Measurements from ENCODE around the gene PPFIA1. TPM values are rescaled to one million over a fixed set of nuclear protein-coding genes. Genes with fewer than 3 reads are reported as not detected.

The PPFIA1 gene
- total RNA-seq, result 10 to 100 TPM; 29.2 to 32.7 TPM

- H3K36me3 Mint-ChIP-seq (ENCODE audit: low read depth), result peaks cover 22% of the 10 kb centered on the region
- no peaks in the 10 kb centered on the region for H3K9me3 Mint-ChIP-seq
- peak within 1 kb of the TSS; percentile 66 for H3K27ac Mint-ChIP-seq
- POLR2A ChIA-PET, result no interaction called here
- peak; percentile 95 for DNase-seq
- H3K27me3 Mint-ChIP-seq, result peaks cover 7% of the 10 kb centered on the region
- H3K4me3 Mint-ChIP-seq, result peak within 1 kb of the TSS; percentile 85
- peaks cover 37% of the 10 kb centered on the region for H3K4me1 Mint-ChIP-seq
- CTCF ChIA-PET, result interaction anchor here (1.1 to 1.3 kb wide), 2 partner anchors 62 to 72 kb away, joined by 3 read pairs; no protein-coding TSS in a partner anchor
Measured at GRCh38 chr11:70270104-70270876, at the start of gene PPFIA1. Gene PPFIA1, plus strand, starts transcription at chr11:70270690. Its CDS starts 1,483 bp downstream, at chr11:70272173.

- ChIA-PET POLR2A (interaction anchor here (0.7 kb wide), 1 partner anchor 70 kb away, joined by 5 read pairs; no protein-coding TSS in a partner anchor), CTCF (no interaction called here)
- no peaks in the 10 kb centered on the region for H3K4me1 Mint-ChIP-seq
- H3K9me3 Mint-ChIP-seq, result no peaks in the 10 kb centered on the region
- H3K27ac Mint-ChIP-seq, result no peak overlapping the region
- H3K36me3 Mint-ChIP-seq (ENCODE audit: low read depth), result no peaks in the 10 kb centered on the region
- DNase-seq, result no peak
- H3K27me3 Mint-ChIP-seq, result peaks cover 19% of the 10 kb centered on the region
- no peak overlapping the region for H3K4me3 Mint-ChIP-seq
Measured at GRCh38 chr11:70220920-70221319, 49.6 kb upstream of the PPFIA1 start.

- Mint-ChIP-seq H3K36me3 (ENCODE audit: low read depth) (no peaks in the 10 kb centered on the region), H3K27me3 (peaks cover 17% of the 10 kb centered on the region), H3K4me1 (no peaks in the 10 kb centered on the region), H3K4me3 (no peak overlapping the region), H3K27ac (no peak overlapping the region), H3K9me3 (no peaks in the 10 kb centered on the region)
- POLR2A ChIA-PET, result interaction anchor here (0.6 kb wide), 1 partner anchor 25 kb away, joined by 8 read pairs; no protein-coding TSS in a partner anchor
- CTCF ChIA-PET, result no interaction called here
- DNase-seq, result no peak
Measured at GRCh38 chr11:70225681-70226177, 44.8 kb upstream of the PPFIA1 start.

GRCh38 chr11:70226183-70226582 is 44.3 kb upstream of the PPFIA1 start:
- H3K27ac Mint-ChIP-seq, result no peak overlapping the region

GRCh38 chr11:70226967-70227366 is 43.5 kb upstream of the PPFIA1 start:
- peaks cover 14% of the 10 kb centered on the region for H3K27me3 Mint-ChIP-seq
- ChIA-PET CTCF (no interaction called here), POLR2A (no interaction called here)
- H3K27ac Mint-ChIP-seq, result no peak overlapping the region
- no peaks in the 10 kb centered on the region for H3K4me1 Mint-ChIP-seq
- H3K9me3 Mint-ChIP-seq, result no peaks in the 10 kb centered on the region
- H3K4me3 Mint-ChIP-seq, result no peak overlapping the region
- no peaks in the 10 kb centered on the region for H3K36me3 Mint-ChIP-seq (ENCODE audit: low read depth)
- DNase-seq, result no peak

More at GRCh38 chr11:70226183-70226582, 44.3 kb upstream of the PPFIA1 start:
- no peak overlapping the region for H3K4me3 Mint-ChIP-seq
- no peaks in the 10 kb centered on the region for H3K36me3 Mint-ChIP-seq (ENCODE audit: low read depth)
- POLR2A ChIA-PET, result interaction anchor here (0.6 kb wide), 1 partner anchor 25 kb away, joined by 8 read pairs; no protein-coding TSS in a partner anchor
- peaks cover 14% of the 10 kb centered on the region for H3K27me3 Mint-ChIP-seq
- CTCF ChIA-PET, result no interaction called here
- DNase-seq, result no peak
- H3K9me3 Mint-ChIP-seq, result no peaks in the 10 kb centered on the region
- no peaks in the 10 kb centered on the region for H3K4me1 Mint-ChIP-seq

GRCh38 chr11:70229737-70230136 is 40.8 kb upstream of the PPFIA1 start:
- H3K9me3 Mint-ChIP-seq, result no peaks in the 10 kb centered on the region
- H3K27me3 Mint-ChIP-seq, result peaks cover 2% of the 10 kb centered on the region
- H3K36me3 Mint-ChIP-seq (ENCODE audit: low read depth), result no peaks in the 10 kb centered on the region
- H3K4me1 Mint-ChIP-seq, result no peaks in the 10 kb centered on the region
- CTCF ChIA-PET, result no interaction called here
- no peak for DNase-seq
- POLR2A ChIA-PET, result no interaction called here
- no peak overlapping the region for H3K27ac Mint-ChIP-seq
- H3K4me3 Mint-ChIP-seq, result no peak overlapping the region

- no peaks in the 10 kb centered on the region for H3K27me3 Mint-ChIP-seq
- no peak for DNase-seq
- no peaks in the 10 kb centered on the region for H3K9me3 Mint-ChIP-seq
- H3K36me3 Mint-ChIP-seq (ENCODE audit: low read depth), result no peaks in the 10 kb centered on the region
- H3K4me3 Mint-ChIP-seq, result no peak overlapping the region
- ChIA-PET CTCF (no interaction called here), POLR2A (no interaction called here)
- H3K4me1 Mint-ChIP-seq, result no peaks in the 10 kb centered on the region
- no peak overlapping the region for H3K27ac Mint-ChIP-seq
Measured at GRCh38 chr11:70230151-70230839, 40.2 kb upstream of the PPFIA1 start.

- H3K4me3 Mint-ChIP-seq, result no peak overlapping the region
- no peaks in the 10 kb centered on the region for H3K4me1 Mint-ChIP-seq
- no peaks in the 10 kb centered on the region for H3K9me3 Mint-ChIP-seq
- DNase-seq, result no peak
- H3K36me3 Mint-ChIP-seq (ENCODE audit: low read depth), result no peaks in the 10 kb centered on the region
- CTCF ChIA-PET, result no interaction called here
- POLR2A ChIA-PET, result no interaction called here
- no peak overlapping the region for H3K27ac Mint-ChIP-seq
- no peaks in the 10 kb centered on the region for H3K27me3 Mint-ChIP-seq
Measured at GRCh38 chr11:70230840-70231710, 39.4 kb upstream of the PPFIA1 start.

- Mint-ChIP-seq H3K4me3 (no peak overlapping the region), H3K9me3 (no peaks in the 10 kb centered on the region), H3K36me3 (ENCODE audit: low read depth) (no peaks in the 10 kb centered on the region), H3K27ac (no peak overlapping the region), H3K27me3 (peaks cover 2% of the 10 kb centered on the region), H3K4me1 (no peaks in the 10 kb centered on the region)
- no peak for DNase-seq
- CTCF ChIA-PET, result interaction anchor here (0.5 kb wide), 1 partner anchor 54 kb away, joined by 3 read pairs; no protein-coding TSS in a partner anchor
- POLR2A ChIA-PET, result no interaction called here
Measured at GRCh38 chr11:70233034-70233433, 37.5 kb upstream of the PPFIA1 start.

GRCh38 chr11:70233511-70233934 is 37.0 kb upstream of the PPFIA1 start:
- DNase-seq, result no peak
- H3K4me1 Mint-ChIP-seq, result no peaks in the 10 kb centered on the region
- no peaks in the 10 kb centered on the region for H3K36me3 Mint-ChIP-seq (ENCODE audit: low read depth)
- H3K9me3 Mint-ChIP-seq, result no peaks in the 10 kb centered on the region
- CTCF ChIA-PET, result no interaction called here
- no peak overlapping the region for H3K4me3 Mint-ChIP-seq
- H3K27ac Mint-ChIP-seq, result no peak overlapping the region
- H3K27me3 Mint-ChIP-seq, result peaks cover 2% of the 10 kb centered on the region
- POLR2A ChIA-PET, result no interaction called here

GRCh38 chr11:70233962-70234361 is 36.5 kb upstream of the PPFIA1 start:
- H3K27ac Mint-ChIP-seq, result no peak overlapping the region
- ChIA-PET POLR2A (no interaction called here), CTCF (no interaction called here)
- peaks cover 2% of the 10 kb centered on the region for H3K27me3 Mint-ChIP-seq
- no peaks in the 10 kb centered on the region for H3K36me3 Mint-ChIP-seq (ENCODE audit: low read depth)
- DNase-seq, result no peak
- H3K4me1 Mint-ChIP-seq, result no peaks in the 10 kb centered on the region
- H3K9me3 Mint-ChIP-seq, result no peaks in the 10 kb centered on the region
- H3K4me3 Mint-ChIP-seq, result no peak overlapping the region

GRCh38 chr11:70240337-70240736 is 30.2 kb upstream of the PPFIA1 start:
- Mint-ChIP-seq H3K4me1 (no peaks in the 10 kb centered on the region), H3K36me3 (ENCODE audit: low read depth) (no peaks in the 10 kb centered on the region), H3K9me3 (no peaks in the 10 kb centered on the region), H3K27ac (no peak overlapping the region), H3K27me3 (peaks cover 2% of the 10 kb centered on the region), H3K4me3 (no peak overlapping the region)
- DNase-seq, result no peak
- ChIA-PET POLR2A (no interaction called here), CTCF (interaction anchor here (0.6 kb wide), 1 partner anchor 18 kb away, joined by 3 read pairs; no protein-coding TSS in a partner anchor)
